Measurements from ENCODE around the gene NEMP1. TPM values are rescaled to one million over a fixed set of nuclear protein-coding genes. Genes with fewer than 3 reads are reported as not detected.

Gene NEMP1
- total RNA-seq, 4 donors from 2014 or later, result 4.0 to 66.7 (median 5.2) TPM

DNA sequence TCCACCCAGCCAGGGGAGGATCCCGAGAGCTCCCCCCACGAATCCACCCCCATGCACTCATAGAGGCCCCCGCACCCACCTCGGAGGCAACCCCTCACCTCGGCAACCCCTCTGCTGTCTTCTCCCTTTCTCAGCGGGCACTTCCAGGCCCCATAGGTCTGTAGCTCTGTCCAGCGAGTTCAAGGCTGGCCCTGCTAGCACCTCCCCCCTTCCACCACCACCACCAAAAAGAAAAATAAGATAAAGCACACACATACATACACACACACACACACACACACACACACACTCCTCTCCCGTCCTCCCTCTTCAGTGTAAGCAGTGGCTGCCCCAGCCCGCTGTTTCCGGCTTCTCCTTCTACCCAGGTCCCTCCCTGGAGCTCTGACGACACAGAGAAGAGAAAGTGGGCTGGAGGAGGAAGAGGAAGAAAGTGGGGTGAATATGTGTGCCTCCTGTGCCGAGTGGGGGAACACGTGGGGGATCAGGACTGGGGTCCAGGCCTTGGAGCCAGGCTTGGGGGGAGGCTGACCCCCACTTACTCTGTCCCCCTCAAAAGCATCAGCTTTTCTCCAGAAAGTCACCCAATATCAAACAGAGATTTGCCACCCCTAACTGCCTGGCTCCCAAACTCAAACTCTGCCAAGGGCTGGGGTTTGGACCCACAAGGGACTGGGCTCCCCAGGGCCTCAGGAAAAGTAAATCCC, 32.6 kb upstream of the NEMP1 start, which contains the start of gene STAT6:
STAT6 (minus strand) TSS at position 332 of the 704 bp plus-strand sequence. CDS start 3,084 bp downstream, outside the sequence.
- peak within 1 kb of the TSS; percentile 96 to 99 (median 98) for H3K27ac ChIP-seq
- in situ Hi-C loops (cut with MboI; ENCODE audit: low pct_ligation_motif_present in 1 of 4, low pct_unique_long_range_greater_than_20kb in 1 of 4, low sequenced_read_pairs in 3 of 4), result loop anchor here in 2 of 4 donors (5.0 kb wide), 2 partner anchors 39 to 44 kb away; no protein-coding TSS in a partner anchor

GRCh38 chr12:57110104-57111030, 31.8 kb upstream of the NEMP1 start:
- H3K27ac ChIP-seq, result peak overlapping the region; percentile 96 to 99 (median 98)
- H3K4me3 ChIP-seq, result peak overlapping the region; percentile 54 to 82 (median 62)
- no peaks in the 10 kb centered on the region for H3K27me3 ChIP-seq
- peak; percentile 82 for DNase-seq
- peaks cover 15 to 40% (median 28%) of the 10 kb centered on the region in 4 donors for H3K4me1 ChIP-seq
- in situ Hi-C loops (cut with MboI; ENCODE audit: low pct_ligation_motif_present in 1 of 4, low pct_unique_long_range_greater_than_20kb in 1 of 4, low sequenced_read_pairs in 3 of 4) (loop anchor here in 2 of 4 donors (5.0 kb wide), 2 partner anchors 38 to 43 kb away; no protein-coding TSS in a partner anchor), intact Hi-C loops (cut with DNase I; ENCODE audit: low total_unique reads) (loop anchor here (2.0 to 5.0 kb wide), 2 partner anchors 22 to 38 kb away; partner anchors contain the start of gene NAB2)
- WGBS, 2 donors (ENCODE audit: low coverage in 1 of 2), result 0 to 2% methylated on average over 1 to 26 of the region's 28 CpGs
- H3K36me3 ChIP-seq, result peaks cover 0 to 24% (median 8%) of the 10 kb centered on the region in 4 donors
- TF ChIP-seq POLR2AphosphoS5 (IDR thresholded peaks at IDR 0.05), result peak in 2 of 3 donors; percentile 34 to 62
- TF ChIP-seq EP300 (IDR thresholded peaks at IDR 0.05; ENCODE audit: low read depth), result no peak
- H3K9me3 ChIP-seq, result no peaks in the 10 kb centered on the region

More for the DNA sequence above, 32.6 kb upstream of the NEMP1 start, which contains the start of gene STAT6:
- intact Hi-C loops (cut with DNase I; ENCODE audit: low total_unique reads), result loop anchor here (2.0 to 5.0 kb wide), 2 partner anchors 22 to 39 kb away; partner anchors contain the start of gene NAB2
- H3K36me3 ChIP-seq, result peaks cover 0 to 17% (median 5%) of the 10 kb centered on the region in 4 donors
- 0% methylated on average over 2 to 13 of the region's 13 CpGs for WGBS, 2 donors (ENCODE audit: low coverage in 1 of 2)
- peak in 2 of 5 experiments; percentile 30 to 42 for TF ChIP-seq CTCF (IDR thresholded peaks at IDR 0.05)
- TF ChIP-seq POLR2AphosphoS5 (IDR thresholded peaks at IDR 0.05), result peak; percentile 66 to 74 (median 72)
- peak; percentile 96 for TF ChIP-seq POLR2A (IDR thresholded peaks at IDR 0.05)
- TF ChIP-seq EP300 (IDR thresholded peaks at IDR 0.05; ENCODE audit: low read depth), result no peak
- H3K4me1 ChIP-seq, result peaks cover 15 to 40% (median 28%) of the 10 kb centered on the region in 4 donors
- H3K27me3 ChIP-seq, result no peaks in the 10 kb centered on the region
- peak within 1 kb of the TSS; percentile 54 to 82 (median 62) for H3K4me3 ChIP-seq
- no peaks in the 10 kb centered on the region for H3K9me3 ChIP-seq
- DNase-seq, result peak; percentile 91

- H3K27ac ChIP-seq, result peak overlapping the region; percentile 96 to 99 (median 98)
- WGBS, 2 donors (ENCODE audit: low coverage in 1 of 2), result 44 to 78% methylated on average over 4 to 7 of the region's 7 CpGs
- peaks cover 0 to 33% (median 8%) of the 10 kb centered on the region in 4 donors for H3K36me3 ChIP-seq
- no peak for DNase-seq
- in situ Hi-C loops (cut with MboI; ENCODE audit: low pct_ligation_motif_present in 1 of 4, low pct_unique_long_range_greater_than_20kb in 1 of 4, low sequenced_read_pairs in 3 of 4), result loop anchor here in 2 of 4 donors (5.0 kb wide), 2 partner anchors 37 to 42 kb away; no protein-coding TSS in a partner anchor
- H3K27me3 ChIP-seq, result no peaks in the 10 kb centered on the region
- H3K4me3 ChIP-seq, result peak overlapping the region; percentile 54 to 82 (median 62)
- H3K9me3 ChIP-seq, result no peaks in the 10 kb centered on the region
- H3K4me1 ChIP-seq, result peaks cover 15 to 40% (median 28%) of the 10 kb centered on the region in 4 donors
- intact Hi-C loops (cut with DNase I; ENCODE audit: low total_unique reads), result loop anchor here (2.0 to 5.0 kb wide), 2 partner anchors 21 to 37 kb away; partner anchors contain the start of gene NAB2
- TF ChIP-seq POLR2AphosphoS5 (IDR thresholded peaks at IDR 0.05) (no peak), CTCF (IDR thresholded peaks at IDR 0.05) (no peak)
Measured at GRCh38 chr12:57109207-57110103, 30.9 kb upstream of the NEMP1 start.

Measured in transverse colon (tissue), 4 donors.